Heart left ventricle (tissue), 16 donors: ENCODE data around the gene ACOT12. TPM values are rescaled to one million over a fixed set of nuclear protein-coding genes. Genes with fewer than 3 reads are reported as not detected.

Source experiments
- ATAC-seq, 4 donors: fragments of 200-7000 bp; cut with Tn5 transposase; one replicate each; pipeline ENCODE4 v1.9.1; 2020 to 2022; ENCODE audit warnings: moderate library complexity in 4 of 4, mild to moderate bottlenecking in 3 of 4, moderate number of reproducible peaks in 1 of 4
- DNase-seq, 5 donors: peaks; one replicate each; pipeline ENCODE4 v3.0.0-alpha.2; 2020
- H3K27ac ChIP-seq, 12 donors: fragments of 200-600 bp; sonication (generic) in 4 of 12; one replicate each; pipeline versions ENCODE4 v1.5.0 to v1.8.0; 2016 to 2022; ENCODE audit warnings: mild to moderate bottlenecking in 2 of 12
- H3K27me3 ChIP-seq, 9 donors: fragments of 200-600 bp; sonication (generic) in 2 of 9; one replicate each; pipeline versions ENCODE4 v1.5.1 to v1.8.0; 2016 to 2022; ENCODE audit warnings: mild to moderate bottlenecking in 3 of 9
- H3K36me3 ChIP-seq, 9 donors: fragments of 200-600 bp; sonication (generic) in 2 of 9; one replicate each; pipeline versions ENCODE4 v1.5.0 to v1.8.0; 2018 to 2022; ENCODE audit warnings: mild to moderate bottlenecking in 2 of 9
- H3K4me1 ChIP-seq, 12 donors: fragments of 200-600 bp; sonication (generic) in 4 of 12; one replicate each; pipeline versions ENCODE4 v1.5.0 to v1.8.0; 2016 to 2022; ENCODE audit warnings: mild to moderate bottlenecking in 3 of 12
- H3K4me3 ChIP-seq, 12 donors: fragments of 200-600 bp; sonication (generic) in 4 of 12; one replicate each; pipeline versions ENCODE4 v1.5.0 to v1.8.0; 2017 to 2022; ENCODE audit warnings: mild to moderate bottlenecking in 9 of 12, moderate library complexity in 4 of 12
- H3K9me3 ChIP-seq, 12 donors: fragments of 200-600 bp; sonication (generic) in 4 of 12; one replicate each; pipeline versions ENCODE4 v1.5.0 to v1.8.0; 2016 to 2022; ENCODE audit warnings: mild to moderate bottlenecking in 1 of 12
- CTCF ChIP-seq, 12 donors: fragments of 200-600 bp; sonication (generic) in 4 of 12; IDR thresholded peaks; one replicate each; pipeline versions ENCODE4 v1.5.0 to v1.8.0; 2018 to 2022; ENCODE audit warnings: antibody characterized with exemption in 12 of 12, mild to moderate bottlenecking in 5 of 12
- POLR2A ChIP-seq, 2 donors: fragments of 450-650 bp; IDR thresholded peaks; one replicate each; pipeline ENCODE4 v1.6.1; 2017; ENCODE audit warnings: antibody characterized with exemption in 2 of 2, mild to moderate bottlenecking in 2 of 2, moderate library complexity in 2 of 2
- WGBS, 4 donors: extraction: QIAGEN DNeasy Blood & Tissue Kit in 2 of 4; methylation state at CpG; one replicate each; pipeline versions ENCODE4 v1.1.5 to v1.1.7; 2013 to 2018; 5-methylcytosine and 5-hydroxymethylcytosine counted together
- intact Hi-C, 10 donors: fragments of 100-400 bp; cut with DNase I; formaldehyde crosslinking; loops; one replicate each; pipeline versions ENCODE4 v1.11.1 to v1.14.2; 2022
- polyA plus RNA-seq, 2 donors: library from polyadenylated mRNA; stranded (reverse); fragments of 200-250 nt; gene quantifications; one replicate each; pipeline ENCODE4 v1.2.3, GENCODE V29; 2013
- total RNA-seq, 9 donors: library from RNA; depleted of rRNA in 2 of 9; stranded (reverse); fragments of >200 nt in 2 of 9; fragmentation: NEBNext Ultra II Directional in 3 of 9; extraction: Animal tissue kit (Norgen Biotek cat#: 25700) in 3 of 9; gene quantifications; one replicate each; pipeline versions ENCODE4 v1.1.0 to v1.2.4, GENCODE V29; 2016 to 2023
- donor health status: ischemic (EF 13 %, LVEDD 7.1; RV severe dilation, severe dysfunction).
- donor health status: healthy with polysubstance abuse.
- donor health status: DM: no; HTN: yes; CAD: no.
- donor health status: DM: no; HTN: no; CAD: no.
- donor health status: ischemic (EF 25% LVEDD 6.9; RV normal size, moderate dysfunction).
- donor health status: ischemic (EF 25% LVEDD 5.7; RV mildly dilated, moderate dysfunction).
- donor health status: healthy.
- donor health status: DM: yes; HTN: yes; CAD: no.
- donor health status: ischemic (EF 35%, LVEDD 5.7; RV mildly dilated, moderate dysfunction).
- donor health status: nonischemic (EF 11% LVEDD 7.7; RV severe dilation, severe dysfunction).
- donor health status: DM: yes; HTN: yes; CAD: no.
- donor health status: PGD.
- donor health status: ischemic (EF 29% LVEDD 5.4; RV normal size, mild dysfunction).
- donor health status: nonischemic (EF 23%, LVEDD 6.1; RV moderate dilation, normal function).

Gene ACOT12
- total and polyA plus RNA-seq, 11 donors, result not detected

GRCh38 chr5:81428861-81429260, 34.9 kb upstream of the ACOT12 start:
- DNase-seq (no peak), ATAC-seq (no peak)
- H3K27ac ChIP-seq, result no peak overlapping the region
- H3K9me3 ChIP-seq, result no peaks in the 10 kb centered on the region
- intact Hi-C loops, result loop anchor here (5.0 to 10.0 kb wide), 13 partner anchors 78 to 798 kb away; partner anchors contain the start of gene SSBP2 (in 3 of the 10)
- H3K36me3 ChIP-seq, result peaks cover 0 to 6% (median 0%) of the 10 kb centered on the region in 9 donors
- H3K4me1 ChIP-seq, result peaks cover 4 to 26% (median 12%) of the 10 kb centered on the region in 12 donors
- no peak for TF ChIP-seq POLR2A (IDR thresholded peaks at IDR 0.05)
- no peak for TF ChIP-seq CTCF (IDR thresholded peaks at IDR 0.05)
- H3K4me3 ChIP-seq, result no peak overlapping the region
- no peaks in the 10 kb centered on the region for H3K27me3 ChIP-seq

- peaks cover 0 to 6% (median 0%) of the 10 kb centered on the region in 9 donors for H3K36me3 ChIP-seq
- no peak for ATAC-seq
- TF ChIP-seq CTCF (IDR thresholded peaks at IDR 0.05), result no peak
- no peak for TF ChIP-seq POLR2A (IDR thresholded peaks at IDR 0.05)
- H3K9me3 ChIP-seq, result no peaks in the 10 kb centered on the region
- H3K4me3 ChIP-seq, result no peak overlapping the region
- WGBS, 4 donors, result 78 to 94% (median 92%) methylated on average over 3 of the region's 3 CpGs
- no peaks in the 10 kb centered on the region for H3K27me3 ChIP-seq
- H3K4me1 ChIP-seq, result peaks cover 4 to 26% (median 12%) of the 10 kb centered on the region in 12 donors
- intact Hi-C loops, result loop anchor here (5.0 to 10.0 kb wide), 13 partner anchors 79 to 799 kb away; partner anchors contain the start of gene SSBP2 (in 3 of the 10)
- no peak for DNase-seq
- no peak overlapping the region for H3K27ac ChIP-seq
Measured at GRCh38 chr5:81428446-81428845, 34.5 kb upstream of the ACOT12 start.

- ATAC-seq (no peak), DNase-seq (no peak)
- Histone ChIP-seq H3K9me3 (no peaks in the 10 kb centered on the region), H3K27ac (no peak overlapping the region), H3K4me3 (no peak overlapping the region), H3K4me1 (peaks cover 4 to 26% (median 12%) of the 10 kb centered on the region in 12 donors), H3K36me3 (peaks cover 0 to 6% (median 0%) of the 10 kb centered on the region in 9 donors), H3K27me3 (no peaks in the 10 kb centered on the region)
- 93 to 100% (median 100%) methylated on average over 1 of the region's 1 CpG for WGBS, 4 donors
- intact Hi-C loops, result loop anchor here (2.0 to 10.0 kb wide), 16 partner anchors 80 to 800 kb away; partner anchors contain the start of gene SSBP2 (in 3 of the 10)
- TF ChIP-seq POLR2A (IDR thresholded peaks at IDR 0.05) (no peak), CTCF (IDR thresholded peaks at IDR 0.05) (no peak)
Measured at GRCh38 chr5:81427566-81427965, 33.6 kb upstream of the ACOT12 start.

GRCh38 chr5:81426359-81427030, 32.6 kb upstream of the ACOT12 start:
- DNase-seq, result no peak
- Histone ChIP-seq H3K9me3 (no peaks in the 10 kb centered on the region), H3K4me1 (peaks cover 4 to 26% (median 12%) of the 10 kb centered on the region in 12 donors), H3K27me3 (no peaks in the 10 kb centered on the region), H3K4me3 (no peak overlapping the region), H3K36me3 (peaks cover 0 to 8% (median 0%) of the 10 kb centered on the region in 9 donors), H3K27ac (peak overlapping the region in 4 of 12 donors; percentile 1 to 28 (median 7))
- no peak for TF ChIP-seq CTCF (IDR thresholded peaks at IDR 0.05)
- no peak for TF ChIP-seq POLR2A (IDR thresholded peaks at IDR 0.05)
- intact Hi-C loops, result loop anchor here (2.0 to 10.0 kb wide), 16 partner anchors 81 to 801 kb away; partner anchors contain the start of gene SSBP2 (in 3 of the 10)
- peak in 2 of 4 donors; percentile 10 to 21 for ATAC-seq
- WGBS, 4 donors, result 38 to 56% (median 43%) methylated on average over 3 of the region's 3 CpGs
